Daoy (cell line): ENCODE measurements around the gene AUH. TPM values are rescaled to one million over a fixed set of nuclear protein-coding genes. Genes with fewer than 3 reads are reported as not detected.

Experiments used
- DNase-seq: peaks from one replicate; pipeline ENCODE4 v3.0.0-alpha.2; 2015; ENCODE audit warnings: low read depth
- total RNA-seq: library from RNA; depleted of rRNA; stranded (reverse); fragments of >200 nt; shearing (Covaris generic); gene quantifications from 2 replicates; pipeline ENCODE4 v1.2.3, GENCODE V29; 2014

Gene AUH
- total RNA-seq, 1 experiment from 2014 or later, result 21.4 TPM

- no peak for DNase-seq
Observed at GRCh38 chr9:91296354-91296753, 65.4 kb downstream of the AUH start.

- no peak for DNase-seq
Observed at GRCh38 chr9:91295357-91295756, 66.4 kb downstream of the AUH start.

- DNase-seq, result no peak
Observed at GRCh38 chr9:91291866-91292265, 69.9 kb downstream of the AUH start.

- DNase-seq, result no peak
Observed at GRCh38 chr9:91289244-91289643, 72.5 kb downstream of the AUH start.

GRCh38 chr9:91285729-91286353 lies 75.9 kb downstream of the AUH start:
- DNase-seq, result no peak

- no peak for DNase-seq
Observed at GRCh38 chr9:91282292-91282691, 79.4 kb downstream of the AUH start.

- no peak for DNase-seq
Observed at GRCh38 chr9:91279296-91280204, 82.2 kb downstream of the AUH start.

- no peak for DNase-seq
Observed at GRCh38 chr9:91276513-91276912, 85.2 kb downstream of the AUH start.

GRCh38 chr9:91275655-91276054 lies 86.1 kb downstream of the AUH start:
- no peak for DNase-seq

- DNase-seq, result no peak
Observed at GRCh38 chr9:91274949-91275492, 86.7 kb downstream of the AUH start.

GRCh38 chr9:91273853-91274552 lies 87.7 kb downstream of the AUH start:
- DNase-seq, result peak; percentile 64

GRCh38 chr9:91271156-91271555 lies 90.6 kb downstream of the AUH start:
- DNase-seq, result no peak

GRCh38 chr9:91269907-91270491 lies 91.7 kb downstream of the AUH start:
- DNase-seq, result no peak

GRCh38 chr9:91266448-91266847 lies 95.3 kb downstream of the AUH start:
- no peak for DNase-seq

GRCh38 chr9:91265514-91265913 lies 96.2 kb downstream of the AUH start:
- DNase-seq, result no peak

- no peak for DNase-seq
Observed at GRCh38 chr9:91261417-91261816, 100.3 kb downstream of the AUH start.

- no peak for DNase-seq
Observed at GRCh38 chr9:91259162-91259561, 102.6 kb downstream of the AUH start.

GRCh38 chr9:91258451-91258850 lies 103.3 kb downstream of the AUH start:
- DNase-seq, result no peak

GRCh38 chr9:91256235-91256634 lies 105.5 kb downstream of the AUH start:
- no peak for DNase-seq

- no peak for DNase-seq
Observed at GRCh38 chr9:91255327-91255726, 106.4 kb downstream of the AUH start.

GRCh38 chr9:91253488-91253887 lies 108.2 kb downstream of the AUH start:
- no peak for DNase-seq

GRCh38 chr9:91248707-91249106 lies 113.0 kb downstream of the AUH start:
- no peak for DNase-seq
